GM23338 (cell line): ENCODE results near the gene CAPZB. TPM values are rescaled to one million over a fixed set of nuclear protein-coding genes. Genes with fewer than 3 reads are reported as not detected.

Source experiments
- ATAC-seq: fragments of 200-7000 bp; cut with Tn5 transposase; 3 replicates; pipeline ENCODE4 v1.9.1; 2020
- DNase-seq: peaks from one replicate; pipeline ENCODE4 v3.0.0-alpha.2; 2015; ENCODE audit warnings: low spot score
- H2AFZ ChIP-seq: fragments of 200-600 bp; sonication (generic); 2 replicates; pipeline ENCODE4 v1.8.0; 2016; ENCODE audit warnings: antibody characterized with exemption, mild to moderate bottlenecking, moderate library complexity
- H3F3A ChIP-seq: fragments of 200-600 bp; sonication (generic); replicated peaks from 2 replicates; pipeline ENCODE4 v1.8.0; 2017; ENCODE audit warnings: antibody characterized with exemption, mixed run types, low read depth
- H3K27ac ChIP-seq: fragments of 200-600 bp; sonication (generic); 2 replicates; pipeline ENCODE4 v1.6.1; 2016; ENCODE audit warnings: low read depth
- H3K27me3 ChIP-seq: fragments of 200-600 bp; sonication (generic); 2 replicates; pipeline ENCODE4 v1.8.0; 2016; ENCODE audit warnings: mild to moderate bottlenecking, mixed run types, moderate library complexity; ENCODE audit not compliant: insufficient read depth
- H3K36me3 ChIP-seq: fragments of 200-600 bp; sonication (generic); 2 replicates; pipeline ENCODE4 v1.8.0; 2016; ENCODE audit warnings: mild to moderate bottlenecking; ENCODE audit not compliant: insufficient read depth
- H3K4me1 ChIP-seq: fragments of 200-600 bp; sonication (generic); 2 replicates; pipeline ENCODE4 v1.8.0; 2016; ENCODE audit warnings: mild to moderate bottlenecking, moderate library complexity; ENCODE audit not compliant: insufficient read depth
- H3K4me2 ChIP-seq: fragments of 200-600 bp; sonication (generic); 2 replicates; pipeline ENCODE4 v1.7.1; 2017; ENCODE audit warnings: mixed run types
- H3K4me3 ChIP-seq: fragments of 200-600 bp; sonication (generic); 2 replicates; pipeline ENCODE4 v1.6.1; 2016; ENCODE audit warnings: mixed run types
- H3K79me2 ChIP-seq: fragments of 200-600 bp; sonication (generic); replicated peaks from 2 replicates; pipeline ENCODE4 v1.8.0; 2017; ENCODE audit warnings: mild to moderate bottlenecking; ENCODE audit not compliant: insufficient read depth
- H3K9me2 ChIP-seq: fragments of 200-600 bp; sonication (generic); 2 replicates; pipeline ENCODE4 v1.8.0; 2017; ENCODE audit not compliant: insufficient read depth
- H4K20me1 ChIP-seq: fragments of 200-600 bp; sonication (generic); replicated peaks from 2 replicates; pipeline ENCODE4 v1.8.0; 2017; ENCODE audit warnings: mild to moderate bottlenecking; ENCODE audit not compliant: insufficient read depth
- H3K27ac Mint-ChIP-seq: 2 replicates; pipeline ENCODE4 v1.8.0; 2020; ENCODE audit warnings: inconsistent platforms, mild to moderate bottlenecking, moderate library complexity, mixed read lengths
- H3K27me3 Mint-ChIP-seq: 3 replicates; pipeline ENCODE4 v1.8.0; 2022; ENCODE audit warnings: low read depth, mild to moderate bottlenecking, moderate library complexity, mixed read lengths, inconsistent platforms; ENCODE audit not compliant: insufficient read depth, poor library complexity
- H3K36me3 Mint-ChIP-seq: 3 replicates; pipeline ENCODE4 v1.8.0; 2021; ENCODE audit warnings: low read depth, mild to moderate bottlenecking, inconsistent platforms, moderate library complexity, mixed read lengths
- H3K4me1 Mint-ChIP-seq: 3 replicates; pipeline ENCODE4 v1.8.0; 2020; ENCODE audit warnings: mild to moderate bottlenecking, inconsistent platforms, mixed read lengths
- H3K4me3 Mint-ChIP-seq: 3 replicates; pipeline ENCODE4 v1.8.0; 2021; ENCODE audit warnings: moderate library complexity, mild to moderate bottlenecking, inconsistent platforms, mixed read lengths
- H3K9me3 Mint-ChIP-seq: 3 replicates; pipeline ENCODE4 v1.8.0; 2020; ENCODE audit warnings: moderate library complexity, mild to moderate bottlenecking, inconsistent platforms, mixed read lengths
- CREB1 ChIP-seq: fragments of 250-450 bp; sonication (Bioruptor Pico); IDR thresholded peaks from 2 replicates; pipeline ENCODE4 v1.5.0; 2020; ENCODE audit warnings: low read depth, mild to moderate bottlenecking, moderate library complexity
- CTCF ChIP-seq, 2 experiments: fragments of 200-600 bp in 1 of 2; sonication (generic) in 1 of 2; conservative IDR thresholded peaks; 2 replicates each; pipeline versions ENCODE4 v1.5.1 to v1.6.1; 2016 to 2017; ENCODE audit warnings: antibody characterized with exemption in 2 of 2, low read depth in 2 of 2, mild to moderate bottlenecking in 2 of 2, moderate library complexity in 1 of 2
- ETS1 ChIP-seq: IDR thresholded peaks from 2 replicates; pipeline ENCODE4 v1.6.1; 2016; ENCODE audit warnings: antibody characterized with exemption
- EZH2 ChIP-seq: fragments of 200-600 bp; sonication (generic); IDR thresholded peaks from one replicate; pipeline ENCODE4 v1.8.0; 2017; ENCODE audit warnings: antibody characterized with exemption, mild to moderate bottlenecking, low read depth; ENCODE audit not compliant: unreplicated experiment
- EZH2phosphoT487 ChIP-seq: fragments of 200-600 bp; sonication (generic); IDR thresholded peaks from one replicate; pipeline ENCODE4 v1.8.1; 2018; ENCODE audit warnings: antibody characterized with exemption; ENCODE audit not compliant: unreplicated experiment
- JUNB ChIP-seq: IDR thresholded peaks from one replicate; pipeline ENCODE4 v1.6.1; 2016; ENCODE audit warnings: antibody characterized with exemption; ENCODE audit not compliant: unreplicated experiment
- NANOG ChIP-seq: IDR thresholded peaks from 2 replicates; pipeline ENCODE4 v1.6.1; 2016; ENCODE audit warnings: antibody characterized with exemption, borderline replicate concordance
- POLR2AphosphoS5 ChIP-seq: IDR thresholded peaks from 2 replicates; pipeline ENCODE4 v1.6.1; 2016; ENCODE audit warnings: antibody characterized with exemption, low read depth
- STAT1 ChIP-seq: IDR thresholded peaks from one replicate; pipeline ENCODE4 v1.6.1; 2016; ENCODE audit warnings: antibody characterized with exemption; ENCODE audit not compliant: unreplicated experiment
- ZNF114 ChIP-seq: fragments of 250-450 bp; sonication (Bioruptor Pico); IDR thresholded peaks from 2 replicates; pipeline ENCODE4 v1.5.0; 2020; ENCODE audit warnings: mild to moderate bottlenecking, moderate library complexity
- ZNF331 ChIP-seq: fragments of 250-450 bp; sonication (Bioruptor Pico); IDR thresholded peaks from 2 replicates; pipeline ENCODE4 v1.5.0; 2020; ENCODE audit warnings: low read depth, mild to moderate bottlenecking, moderate library complexity
- polyA plus RNA-seq: library from polyadenylated mRNA; unstranded; fragments of >200 nt; fragmentation: Nextera tagmentation; extraction: Ambion mirVana; gene quantifications from 2 replicates; pipeline ENCODE4 v1.2.1, GENCODE V29; 2016
- total RNA-seq: library from RNA; depleted of rRNA; stranded (reverse); fragments of >200 nt; shearing (Covaris generic); gene quantifications from 2 replicates; pipeline ENCODE4 v1.2.3, GENCODE V29; 2014
- TF ChIP-seq, protein P1 (sequence below): IDR thresholded peaks from one replicate; pipeline ENCODE4 v1.6.1; 2018; ENCODE audit warnings: antibody characterized with exemption; ENCODE audit not compliant: unreplicated experiment
- TF ChIP-seq, protein P2 (sequence below): fragments of 250-450 bp; sonication (Bioruptor Pico); IDR thresholded peaks from 2 replicates; pipeline ENCODE4 v1.5.0; 2020; ENCODE audit warnings: mild to moderate bottlenecking, moderate library complexity

The CAPZB gene
- total and polyA plus RNA-seq, 2 experiments from 2014 or later = 195 to 348 TPM

- Histone ChIP-seq H3K27ac (peak overlapping the region; percentile 69), H2AFZ (no peak overlapping the region), H3K9me2 (no peaks in the 10 kb centered on the region), H3K27me3 (no peaks in the 10 kb centered on the region), H3K79me2 (peaks cover 89% of the 10 kb centered on the region), H3K36me3 (no peaks in the 10 kb centered on the region; the same call in 1 of the 2 replicates), H3K4me1 (peaks cover 46% of the 10 kb centered on the region), H4K20me1 (peaks cover 47% of the 10 kb centered on the region), H3F3A (peaks cover 4% of the 10 kb centered on the region; the same call in 1 of the 2 replicates), H3K4me3 (no peak overlapping the region), H3K4me2 (peak overlapping the region; percentile 48; the same call in 1 of the 2 replicates)
- Mint-ChIP-seq H3K4me1 (peaks cover 77% of the 10 kb centered on the region), H3K9me3 (no peaks in the 10 kb centered on the region; the same call in 2 of the 3 replicates), H3K4me3 (no peak overlapping the region; the same call in 2 of the 3 replicates), H3K27ac (no peak overlapping the region), H3K27me3 (peaks cover 2% of the 10 kb centered on the region), H3K36me3 (peaks cover 16% of the 10 kb centered on the region)
- ATAC-seq (peak; percentile 7; the same call in 1 of the 3 replicates), DNase-seq (peak; percentile 55)
- TF ChIP-seq EZH2phosphoT487 (no peak), ETS1 (no peak), CTCF (conservative IDR thresholded peaks at IDR 0.05; ENCODE audit: low read depth in 2 of 2) (no peak), JUNB (no peak), CREB1 (CRISPR knock-in tag) (no peak), POLR2AphosphoS5 (no peak), NANOG (no peak), EZH2 (no peak), STAT1 (no peak), ZNF114 (CRISPR knock-in tag) (no peak), ZNF331 (CRISPR knock-in tag) (no peak)
- TF ChIP-seq, protein P1, sequence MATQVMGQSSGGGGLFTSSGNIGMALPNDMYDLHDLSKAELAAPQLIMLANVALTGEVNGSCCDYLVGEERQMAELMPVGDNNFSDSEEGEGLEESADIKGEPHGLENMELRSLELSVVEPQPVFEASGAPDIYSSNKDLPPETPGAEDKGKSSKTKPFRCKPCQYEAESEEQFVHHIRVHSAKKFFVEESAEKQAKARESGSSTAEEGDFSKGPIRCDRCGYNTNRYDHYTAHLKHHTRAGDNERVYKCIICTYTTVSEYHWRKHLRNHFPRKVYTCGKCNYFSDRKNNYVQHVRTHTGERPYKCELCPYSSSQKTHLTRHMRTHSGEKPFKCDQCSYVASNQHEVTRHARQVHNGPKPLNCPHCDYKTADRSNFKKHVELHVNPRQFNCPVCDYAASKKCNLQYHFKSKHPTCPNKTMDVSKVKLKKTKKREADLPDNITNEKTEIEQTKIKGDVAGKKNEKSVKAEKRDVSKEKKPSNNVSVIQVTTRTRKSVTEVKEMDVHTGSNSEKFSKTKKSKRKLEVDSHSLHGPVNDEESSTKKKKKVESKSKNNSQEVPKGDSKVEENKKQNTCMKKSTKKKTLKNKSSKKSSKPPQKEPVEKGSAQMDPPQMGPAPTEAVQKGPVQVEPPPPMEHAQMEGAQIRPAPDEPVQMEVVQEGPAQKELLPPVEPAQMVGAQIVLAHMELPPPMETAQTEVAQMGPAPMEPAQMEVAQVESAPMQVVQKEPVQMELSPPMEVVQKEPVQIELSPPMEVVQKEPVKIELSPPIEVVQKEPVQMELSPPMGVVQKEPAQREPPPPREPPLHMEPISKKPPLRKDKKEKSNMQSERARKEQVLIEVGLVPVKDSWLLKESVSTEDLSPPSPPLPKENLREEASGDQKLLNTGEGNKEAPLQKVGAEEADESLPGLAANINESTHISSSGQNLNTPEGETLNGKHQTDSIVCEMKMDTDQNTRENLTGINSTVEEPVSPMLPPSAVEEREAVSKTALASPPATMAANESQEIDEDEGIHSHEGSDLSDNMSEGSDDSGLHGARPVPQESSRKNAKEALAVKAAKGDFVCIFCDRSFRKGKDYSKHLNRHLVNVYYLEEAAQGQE = no peak
- TF ChIP-seq, protein P2, sequence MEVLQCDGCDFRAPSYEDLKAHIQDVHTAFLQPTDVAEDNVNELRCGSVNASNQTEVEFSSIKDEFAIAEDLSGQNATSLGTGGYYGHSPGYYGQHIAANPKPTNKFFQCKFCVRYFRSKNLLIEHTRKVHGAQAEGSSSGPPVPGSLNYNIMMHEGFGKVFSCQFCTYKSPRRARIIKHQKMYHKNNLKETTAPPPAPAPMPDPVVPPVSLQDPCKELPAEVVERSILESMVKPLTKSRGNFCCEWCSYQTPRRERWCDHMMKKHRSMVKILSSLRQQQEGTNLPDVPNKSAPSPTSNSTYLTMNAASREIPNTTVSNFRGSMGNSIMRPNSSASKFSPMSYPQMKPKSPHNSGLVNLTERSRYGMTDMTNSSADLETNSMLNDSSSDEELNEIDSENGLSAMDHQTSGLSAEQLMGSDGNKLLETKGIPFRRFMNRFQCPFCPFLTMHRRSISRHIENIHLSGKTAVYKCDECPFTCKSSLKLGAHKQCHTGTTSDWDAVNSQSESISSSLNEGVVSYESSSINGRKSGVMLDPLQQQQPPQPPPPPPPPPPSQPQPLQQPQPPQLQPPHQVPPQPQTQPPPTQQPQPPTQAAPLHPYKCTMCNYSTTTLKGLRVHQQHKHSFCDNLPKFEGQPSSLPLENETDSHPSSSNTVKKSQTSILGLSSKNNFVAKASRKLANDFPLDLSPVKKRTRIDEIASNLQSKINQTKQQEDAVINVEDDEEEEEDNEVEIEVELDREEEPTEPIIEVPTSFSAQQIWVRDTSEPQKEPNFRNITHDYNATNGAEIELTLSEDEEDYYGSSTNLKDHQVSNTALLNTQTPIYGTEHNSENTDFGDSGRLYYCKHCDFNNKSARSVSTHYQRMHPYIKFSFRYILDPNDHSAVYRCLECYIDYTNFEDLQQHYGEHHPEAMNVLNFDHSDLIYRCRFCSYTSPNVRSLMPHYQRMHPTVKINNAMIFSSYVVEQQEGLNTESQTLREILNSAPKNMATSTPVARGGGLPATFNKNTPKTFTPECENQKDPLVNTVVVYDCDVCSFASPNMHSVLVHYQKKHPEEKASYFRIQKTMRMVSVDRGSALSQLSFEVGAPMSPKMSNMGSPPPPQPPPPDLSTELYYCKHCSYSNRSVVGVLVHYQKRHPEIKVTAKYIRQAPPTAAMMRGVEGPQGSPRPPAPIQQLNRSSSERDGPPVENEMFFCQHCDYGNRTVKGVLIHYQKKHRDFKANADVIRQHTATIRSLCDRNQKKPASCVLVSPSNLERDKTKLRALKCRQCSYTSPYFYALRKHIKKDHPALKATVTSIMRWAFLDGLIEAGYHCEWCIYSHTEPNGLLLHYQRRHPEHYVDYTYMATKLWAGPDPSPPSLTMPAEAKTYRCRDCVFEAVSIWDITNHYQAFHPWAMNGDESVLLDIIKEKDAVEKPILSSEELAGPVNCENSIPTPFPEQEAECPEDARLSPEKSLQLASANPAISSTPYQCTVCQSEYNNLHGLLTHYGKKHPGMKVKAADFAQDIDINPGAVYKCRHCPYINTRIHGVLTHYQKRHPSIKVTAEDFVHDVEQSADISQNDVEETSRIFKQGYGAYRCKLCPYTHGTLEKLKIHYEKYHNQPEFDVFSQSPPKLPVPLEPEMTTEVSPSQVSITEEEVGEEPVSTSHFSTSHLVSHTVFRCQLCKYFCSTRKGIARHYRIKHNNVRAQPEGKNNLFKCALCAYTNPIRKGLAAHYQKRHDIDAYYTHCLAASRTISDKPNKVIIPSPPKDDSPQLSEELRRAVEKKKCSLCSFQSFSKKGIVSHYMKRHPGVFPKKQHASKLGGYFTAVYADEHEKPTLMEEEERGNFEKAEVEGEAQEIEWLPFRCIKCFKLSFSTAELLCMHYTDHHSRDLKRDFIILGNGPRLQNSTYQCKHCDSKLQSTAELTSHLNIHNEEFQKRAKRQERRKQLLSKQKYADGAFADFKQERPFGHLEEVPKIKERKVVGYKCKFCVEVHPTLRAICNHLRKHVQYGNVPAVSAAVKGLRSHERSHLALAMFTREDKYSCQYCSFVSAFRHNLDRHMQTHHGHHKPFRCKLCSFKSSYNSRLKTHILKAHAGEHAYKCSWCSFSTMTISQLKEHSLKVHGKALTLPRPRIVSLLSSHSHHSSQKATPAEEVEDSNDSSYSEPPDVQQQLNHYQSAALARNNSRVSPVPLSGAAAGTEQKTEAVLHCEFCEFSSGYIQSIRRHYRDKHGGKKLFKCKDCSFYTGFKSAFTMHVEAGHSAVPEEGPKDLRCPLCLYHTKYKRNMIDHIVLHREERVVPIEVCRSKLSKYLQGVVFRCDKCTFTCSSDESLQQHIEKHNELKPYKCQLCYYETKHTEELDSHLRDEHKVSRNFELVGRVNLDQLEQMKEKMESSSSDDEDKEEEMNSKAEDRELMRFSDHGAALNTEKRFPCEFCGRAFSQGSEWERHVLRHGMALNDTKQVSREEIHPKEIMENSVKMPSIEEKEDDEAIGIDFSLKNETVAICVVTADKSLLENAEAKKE = no peak
Observed at GRCh38 chr1:19405761-19406487, 79.4 kb downstream of the CAPZB start.
